Amniotic epithelial cell (primary cell): ENCODE data around the gene TBC1D32.
"Not testable (repeated sequence)": the region's sequence is repeated elsewhere in the genome, so short reads cannot be mapped to it uniquely, and the experiment has no call there.

Source experiments
- DNase-seq: peaks from one replicate; pipeline ENCODE4 v3.0.0-alpha.2; 2010; ENCODE audit warnings: low read depth

TBC1D32 gene, protein sequence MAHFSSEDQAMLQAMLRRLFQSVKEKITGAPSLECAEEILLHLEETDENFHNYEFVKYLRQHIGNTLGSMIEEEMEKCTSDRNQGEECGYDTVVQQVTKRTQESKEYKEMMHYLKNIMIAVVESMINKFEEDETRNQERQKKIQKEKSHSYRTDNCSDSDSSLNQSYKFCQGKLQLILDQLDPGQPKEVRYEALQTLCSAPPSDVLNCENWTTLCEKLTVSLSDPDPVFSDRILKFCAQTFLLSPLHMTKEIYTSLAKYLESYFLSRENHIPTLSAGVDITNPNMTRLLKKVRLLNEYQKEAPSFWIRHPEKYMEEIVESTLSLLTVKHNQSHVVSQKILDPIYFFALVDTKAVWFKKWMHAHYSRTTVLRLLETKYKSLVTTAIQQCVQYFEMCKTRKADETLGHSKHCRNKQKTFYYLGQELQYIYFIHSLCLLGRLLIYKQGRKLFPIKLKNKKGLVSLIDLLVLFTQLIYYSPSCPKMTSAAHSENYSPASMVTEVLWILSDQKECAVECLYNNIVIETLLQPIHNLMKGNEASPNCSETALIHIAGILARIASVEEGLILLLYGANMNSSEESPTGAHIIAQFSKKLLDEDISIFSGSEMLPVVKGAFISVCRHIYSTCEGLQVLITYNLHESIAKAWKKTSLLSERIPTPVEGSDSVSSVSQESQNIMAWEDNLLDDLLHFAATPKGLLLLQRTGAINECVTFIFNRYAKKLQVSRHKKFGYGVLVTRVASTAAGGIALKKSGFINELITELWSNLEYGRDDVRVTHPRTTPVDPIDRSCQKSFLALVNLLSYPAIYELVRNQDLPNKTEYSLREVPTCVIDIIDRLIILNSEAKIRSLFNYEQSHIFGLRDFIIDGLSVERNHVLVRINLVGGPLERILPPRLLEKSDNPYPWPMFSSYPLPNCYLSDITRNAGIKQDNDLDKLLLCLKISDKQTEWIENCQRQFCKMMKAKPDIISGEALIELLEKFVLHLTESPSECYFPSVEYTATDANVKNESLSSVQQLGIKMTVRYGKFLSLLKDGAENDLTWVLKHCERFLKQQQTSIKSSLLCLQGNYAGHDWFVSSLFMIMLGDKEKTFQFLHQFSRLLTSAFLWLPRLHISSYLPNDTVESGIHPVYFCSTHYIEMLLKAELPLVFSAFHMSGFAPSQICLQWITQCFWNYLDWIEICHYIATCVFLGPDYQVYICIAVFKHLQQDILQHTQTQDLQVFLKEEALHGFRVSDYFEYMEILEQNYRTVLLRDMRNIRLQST

GRCh38 chr6:121334299-121335086, at the start of gene TBC1D32:
TBC1D32 (minus strand) TSS chr6:121334480; CDS start chr6:121334430, 50 bp downstream.
- peak; percentile 83 for DNase-seq

GRCh38 chr6:121383478-121383877, 49.2 kb upstream of the TBC1D32 start:
- DNase-seq, result no peak

DNA sequence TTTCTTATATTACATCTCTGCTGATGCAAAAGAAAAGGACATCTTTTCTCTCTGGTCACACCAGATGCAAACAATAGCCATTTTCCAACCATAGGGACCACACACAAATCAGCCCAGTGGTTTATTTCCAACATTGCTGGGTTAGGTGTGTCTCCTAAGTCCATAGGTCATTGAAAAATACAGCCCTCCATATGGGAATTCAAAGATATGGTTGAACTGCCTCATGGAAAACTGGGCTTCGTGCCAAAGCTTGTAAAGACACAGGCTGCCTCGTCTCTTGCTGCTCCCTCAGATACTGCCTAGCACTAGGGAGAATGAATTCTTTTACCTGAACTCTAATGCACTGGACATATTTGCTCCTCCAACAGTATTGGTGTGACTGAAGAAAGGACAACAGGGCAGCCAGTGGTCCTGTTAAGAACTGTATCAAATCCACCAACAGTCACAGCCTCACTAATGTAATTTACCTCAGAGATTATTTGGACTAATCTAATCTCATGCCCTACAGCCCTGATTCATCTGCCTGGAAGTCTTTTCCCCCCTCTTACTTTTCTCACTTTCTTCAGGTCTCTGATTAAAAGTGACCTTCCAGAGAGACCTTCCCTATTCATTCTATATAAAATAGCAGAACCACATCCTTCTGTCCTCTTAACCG, 48.3 kb upstream of the TBC1D32 start:
- DNase-seq, result no peak

- DNase-seq, result no peak
These were observed 42.1 kb upstream of the TBC1D32 start for GRCh38 chr6:121376411-121376810.

DNA sequence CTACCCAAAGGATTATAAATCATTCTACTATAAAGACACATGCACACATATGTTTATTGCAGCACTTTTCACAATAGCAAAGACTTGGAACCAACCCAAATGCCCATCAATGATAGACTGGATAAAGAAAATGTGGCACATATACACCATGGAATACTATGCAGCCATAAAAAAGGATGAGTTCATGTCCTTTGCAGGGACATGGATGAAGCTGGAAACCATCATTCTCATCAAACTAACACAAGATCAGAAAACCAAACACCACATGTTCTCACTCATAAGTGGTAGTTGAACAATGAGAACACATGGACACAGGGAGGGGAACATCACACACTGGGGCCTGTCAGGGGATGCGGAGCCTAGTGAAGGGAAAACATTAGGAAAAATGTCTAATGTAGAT, 39.9 kb upstream of the TBC1D32 start:
- not testable (repeated sequence) for DNase-seq

GRCh38 chr6:121365536-121366521, 31.5 kb upstream of the TBC1D32 start:
- DNase-seq, result no peak

GRCh38 chr6:121356575-121356974, 22.3 kb upstream of the TBC1D32 start:
- no peak for DNase-seq

GRCh38 chr6:121354764-121355163, 20.5 kb upstream of the TBC1D32 start:
- DNase-seq, result no peak

GRCh38 chr6:121352941-121353340, 18.7 kb upstream of the TBC1D32 start:
- DNase-seq, result no peak

DNA sequence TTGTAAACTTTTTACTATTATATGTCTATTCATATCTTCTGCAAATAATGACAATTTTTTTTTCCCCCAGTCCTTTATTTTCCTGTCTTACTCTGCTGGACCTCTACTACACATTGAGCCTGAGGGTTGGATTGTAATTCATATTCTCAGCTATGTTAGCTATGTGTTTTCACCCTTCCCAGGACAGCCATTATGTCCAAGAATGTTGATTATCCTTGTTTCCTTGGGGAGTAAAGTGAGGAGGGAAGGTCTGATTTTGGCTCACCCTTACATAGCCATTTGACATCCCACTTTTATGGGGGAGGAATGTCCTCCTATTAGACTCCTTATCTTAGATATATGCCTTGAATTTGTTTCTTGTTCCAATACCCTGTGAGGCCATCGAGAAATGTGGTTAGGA, 17.6 kb upstream of the TBC1D32 start:
- no peak for DNase-seq

GRCh38 chr6:121349596-121349995, 15.3 kb upstream of the TBC1D32 start:
- no peak for DNase-seq

DNA sequence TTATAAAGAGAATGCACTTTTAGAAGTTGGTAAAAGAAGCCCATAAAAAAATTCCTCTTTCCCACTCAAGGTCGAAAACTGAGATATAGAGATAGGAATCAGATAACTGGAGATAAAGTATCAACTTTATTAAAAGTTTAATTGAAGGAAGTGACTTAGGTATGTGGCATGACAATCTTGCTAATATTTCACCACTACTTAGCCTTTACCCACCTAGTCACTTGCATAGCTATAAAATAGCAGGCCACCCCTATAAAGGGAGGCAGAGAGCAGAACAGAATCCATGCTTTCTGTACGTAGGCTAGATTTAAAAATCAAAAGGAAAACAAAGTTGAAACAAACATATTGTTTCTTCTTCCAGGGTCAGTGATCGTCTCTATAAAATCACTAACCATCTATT, 13.2 kb upstream of the TBC1D32 start:
- DNase-seq, result no peak

- no peak for DNase-seq
These were observed 10.3 kb upstream of the TBC1D32 start for GRCh38 chr6:121344539-121344938.

- no peak for DNase-seq
These were observed 5.5 kb upstream of the TBC1D32 start for GRCh38 chr6:121339639-121340226.

DNA sequence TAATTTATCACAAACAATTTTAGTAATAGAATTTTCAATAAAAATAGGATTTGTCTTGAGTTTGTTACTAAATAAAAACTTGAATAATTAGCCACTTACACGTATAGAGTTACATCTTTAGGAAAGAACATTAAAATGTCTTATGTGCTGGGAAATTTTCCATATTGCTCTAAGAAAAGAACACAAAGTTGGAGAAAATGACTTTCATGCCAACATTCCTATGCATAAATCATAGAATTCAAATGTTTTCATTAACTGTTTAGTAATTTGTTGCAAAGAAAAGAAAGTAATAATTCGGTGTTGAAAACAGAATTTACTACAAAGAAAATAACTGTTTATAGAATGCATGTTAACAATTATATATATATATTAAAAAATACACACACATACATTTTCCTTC, 4.7 kb upstream of the TBC1D32 start:
- no peak for DNase-seq

DNA sequence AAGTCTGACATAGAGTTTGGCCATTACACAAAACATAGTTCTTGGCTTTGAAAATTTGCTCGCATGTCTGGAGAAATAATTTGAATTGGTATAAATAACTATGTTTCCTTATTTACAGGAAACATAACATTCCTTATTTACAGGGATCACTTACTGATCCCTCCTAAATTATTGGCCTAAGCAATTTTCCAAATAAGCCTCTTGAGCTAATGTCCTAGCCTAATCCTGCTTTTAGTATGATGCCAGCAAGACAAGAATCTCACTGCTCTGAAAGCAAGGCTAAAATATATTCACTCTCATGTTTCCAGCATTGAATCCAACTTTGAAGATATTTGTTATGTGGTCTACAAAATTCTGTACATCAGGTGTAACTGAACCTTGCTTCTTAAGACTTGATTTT, 4.1 kb upstream of the TBC1D32 start:
- no peak for DNase-seq

DNA sequence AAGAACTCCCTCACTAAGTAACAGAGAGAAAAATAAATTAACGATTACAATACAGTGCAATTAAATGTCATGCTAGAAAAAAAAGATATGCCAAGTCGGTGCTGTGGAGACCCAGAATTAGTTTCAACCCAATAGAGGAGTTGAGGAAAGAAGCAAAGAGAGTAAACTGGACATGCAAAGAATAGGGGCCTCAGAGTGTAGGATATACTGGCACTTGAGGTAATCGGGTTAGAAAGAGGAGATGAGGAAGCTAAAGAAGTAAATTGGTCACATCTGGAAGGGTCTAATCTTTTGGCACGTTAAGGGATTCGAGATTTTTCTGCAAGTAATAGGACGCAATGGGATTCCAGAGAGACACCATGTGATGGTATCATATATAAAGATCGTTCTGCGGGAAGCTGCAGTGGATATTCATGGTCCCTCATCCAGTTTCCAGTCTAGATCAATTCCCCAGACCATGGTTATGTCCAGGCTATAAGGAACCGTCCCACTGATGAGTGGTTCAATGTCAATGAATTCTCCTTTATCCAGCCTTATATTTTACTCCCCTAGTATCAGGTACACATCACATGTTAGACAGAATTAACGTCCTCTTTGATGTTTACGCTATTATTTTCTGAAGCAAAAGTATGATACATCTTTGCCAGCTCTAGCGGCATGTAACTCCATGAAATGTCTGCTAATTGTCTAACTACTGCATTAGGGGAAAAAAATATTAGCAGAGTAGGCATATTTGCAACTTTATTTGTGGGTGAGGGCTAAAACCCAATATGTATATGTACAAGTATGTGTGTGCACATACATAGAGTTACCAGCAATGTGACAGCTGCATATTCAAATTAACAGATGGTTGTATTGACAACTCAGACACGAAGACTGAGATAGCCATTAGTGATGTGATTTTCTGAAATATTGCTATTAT, 1.1 kb upstream of the TBC1D32 start:
- no peak for DNase-seq

GRCh38 chr6:121333694-121334093, 586 bp downstream of the TBC1D32 start:
- not testable (repeated sequence) for DNase-seq
